NOMO-1 treated with dmso at 0.1 percent for 144 hours (cell line): Measurements from ENCODE around the gene GBX2.
"Not testable (repeated sequence)": the region's sequence is repeated elsewhere in the genome, so short reads cannot be mapped to it uniquely, and the experiment has no call there.

Source experiments
- DNase-seq: peaks from one replicate; lab custom pipeline; 2025; ENCODE audit not compliant: unreplicated experiment; lab: John Stamatoyannopoulos, UW

The GBX2 gene

DNA sequence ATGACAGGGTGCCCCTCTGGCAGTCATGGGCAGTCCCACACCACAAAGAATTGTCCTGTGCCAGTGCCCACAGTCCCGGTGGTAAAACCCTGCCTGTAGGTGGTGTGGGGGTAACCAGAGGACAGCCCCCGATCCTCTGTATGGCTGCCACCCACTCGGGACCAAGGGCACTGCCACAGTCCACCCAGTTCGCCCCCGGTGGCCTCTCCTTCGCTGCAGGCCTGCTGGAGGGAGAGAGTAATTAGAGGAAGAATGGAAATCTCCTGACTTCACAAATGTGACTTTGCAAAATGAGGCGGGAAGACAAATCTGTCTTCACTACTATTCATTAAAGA lies 11.4 kb downstream of the GBX2 start:
- no peak for DNase-seq

GRCh38 chr2:236156095-236156859 lies 11.9 kb downstream of the GBX2 start:
- DNase-seq: no peak

- no peak for DNase-seq
Measured at GRCh38 chr2:236155406-236155805, 12.8 kb downstream of the GBX2 start.

GRCh38 chr2:236146436-236146835 lies 21.8 kb downstream of the GBX2 start:
- no peak for DNase-seq

DNA sequence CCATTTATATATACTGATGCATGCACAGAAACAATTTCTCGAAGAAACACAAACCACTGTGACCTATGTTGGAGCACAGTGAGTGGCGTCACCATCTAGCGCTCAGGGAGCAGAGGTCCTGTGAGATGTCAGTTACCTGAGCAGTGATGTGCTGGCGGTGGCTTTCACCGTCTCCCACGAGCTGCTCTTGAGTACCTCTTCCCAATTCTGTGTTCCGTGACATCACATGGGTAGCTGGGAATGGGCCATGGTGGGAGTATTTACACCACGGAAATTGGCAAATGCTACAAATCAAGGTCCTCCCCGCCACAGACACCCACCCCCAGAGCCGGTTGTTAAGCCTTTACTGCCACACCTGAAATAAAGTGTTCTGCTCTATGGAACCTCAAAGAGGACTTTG lies 24.4 kb downstream of the GBX2 start:
- no peak for DNase-seq

- not testable (repeated sequence) for DNase-seq
Measured at GRCh38 chr2:236141616-236142015, 26.6 kb downstream of the GBX2 start.

DNA sequence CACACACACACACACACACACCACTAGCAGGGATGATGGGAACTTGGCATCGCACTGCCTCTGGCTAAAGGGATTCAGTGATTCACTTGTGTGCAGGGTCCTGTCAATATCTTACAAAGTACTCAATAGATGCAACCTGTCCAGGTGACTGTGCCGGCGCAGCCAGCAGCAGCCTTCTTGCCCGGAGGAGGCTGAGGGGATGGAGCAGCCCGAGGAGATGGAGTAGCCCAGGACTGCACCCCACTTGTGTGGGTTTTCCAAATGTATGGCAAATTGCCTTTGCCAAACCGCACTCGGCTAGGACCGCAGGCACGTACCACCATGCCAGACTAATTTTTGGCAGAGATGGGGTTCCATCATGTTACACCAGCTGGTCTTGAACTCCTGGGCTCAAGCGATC lies 31.1 kb downstream of the GBX2 start:
- no peak for DNase-seq

GRCh38 chr2:236136538-236136937 lies 31.6 kb downstream of the GBX2 start:
- no peak for DNase-seq

GRCh38 chr2:236133410-236134012 lies 34.7 kb downstream of the GBX2 start:
- DNase-seq: no peak

- no peak for DNase-seq
Measured at GRCh38 chr2:236131073-236131692, 37.0 kb downstream of the GBX2 start.

DNA sequence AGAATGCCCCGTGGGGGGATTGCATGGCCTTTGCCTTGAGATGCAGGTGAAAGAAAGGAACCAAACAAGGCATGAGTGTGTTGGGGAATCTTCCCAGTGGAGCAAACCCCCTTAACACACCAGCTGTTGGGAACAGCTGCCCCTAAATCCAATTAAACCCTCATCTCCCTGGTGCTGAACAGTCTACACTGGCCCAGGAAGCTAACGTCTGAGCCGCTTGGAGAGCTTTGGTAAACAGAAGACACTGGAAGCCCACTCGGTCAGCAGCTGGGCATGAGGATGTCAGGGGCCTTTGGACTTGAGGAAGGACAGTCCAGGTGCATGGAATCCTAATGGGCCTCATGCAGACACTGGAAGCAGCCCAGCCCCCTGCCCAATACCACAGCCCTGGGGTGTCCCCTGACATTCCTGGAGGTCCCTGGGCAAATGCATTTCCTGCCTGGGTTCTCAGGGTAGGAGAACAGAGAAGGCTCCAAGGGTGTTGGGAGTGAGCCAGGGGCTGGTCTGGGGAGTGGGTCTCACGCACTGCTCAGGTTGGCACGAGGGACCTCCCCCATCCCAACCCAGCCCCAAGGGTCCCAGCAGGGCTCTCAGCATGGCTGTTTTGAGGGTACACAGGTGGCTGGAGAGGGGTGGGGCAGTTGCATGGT lies 37.7 kb downstream of the GBX2 start:
- no peak for DNase-seq

GRCh38 chr2:236129935-236130334 lies 38.3 kb downstream of the GBX2 start:
- no peak for DNase-seq

GRCh38 chr2:236128321-236128720 lies 39.9 kb downstream of the GBX2 start:
- DNase-seq: no peak

DNA sequence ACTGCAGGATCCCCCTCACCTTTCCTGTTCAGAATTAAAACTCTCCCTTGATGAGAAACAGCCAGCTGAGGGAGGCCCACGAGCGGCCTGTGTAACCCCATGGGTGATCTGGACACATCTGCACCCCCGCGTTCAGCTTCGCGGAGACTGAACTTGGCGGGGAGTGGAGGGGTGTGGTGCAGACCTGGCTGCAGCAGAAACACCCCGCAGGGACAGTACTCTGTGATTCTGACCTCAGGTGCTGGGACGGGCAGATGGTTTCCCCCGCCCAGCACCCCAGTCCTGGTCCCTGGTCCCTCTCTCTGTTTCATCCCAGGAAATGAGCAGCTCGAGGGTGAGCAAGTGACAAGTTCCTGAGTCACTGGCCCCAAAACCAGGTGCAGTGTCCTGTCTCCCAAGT lies 41.2 kb downstream of the GBX2 start:
- DNase-seq: no peak

GRCh38 chr2:236125541-236125940 lies 42.6 kb downstream of the GBX2 start:
- no peak for DNase-seq

DNA sequence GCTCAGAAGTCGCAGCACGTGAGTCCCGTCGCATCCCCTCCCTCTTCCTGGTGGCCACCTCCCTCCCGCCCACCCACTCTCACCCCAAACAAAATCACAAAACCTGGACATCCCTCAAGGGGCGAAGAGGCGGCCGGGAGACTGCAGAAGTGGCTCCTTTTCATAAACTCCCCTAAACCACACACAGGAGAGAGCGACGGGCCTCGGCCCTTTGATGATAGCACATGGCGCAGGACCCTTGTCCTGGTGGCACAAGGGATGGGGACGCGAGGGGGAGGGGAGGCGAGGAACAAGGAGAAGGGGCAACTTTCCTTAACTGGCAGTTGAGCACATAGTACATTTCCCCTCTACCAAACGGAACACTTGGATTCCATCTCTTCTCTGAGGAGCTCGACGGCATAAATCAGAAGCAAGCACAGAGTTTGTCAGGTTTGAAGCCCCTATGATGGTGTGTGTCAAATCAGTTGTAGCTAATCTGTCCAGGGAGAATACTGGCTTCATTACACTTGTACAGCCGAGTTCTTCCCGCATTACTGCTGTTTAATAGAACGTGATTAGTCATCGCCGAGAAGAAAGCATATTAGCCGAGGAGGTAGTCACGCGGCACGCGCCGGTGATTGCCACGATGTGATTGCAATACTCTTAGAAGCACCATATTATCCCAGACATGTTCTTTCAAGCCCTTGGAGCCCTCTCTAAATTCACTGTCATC lies 43.8 kb downstream of the GBX2 start:
- no peak for DNase-seq

DNA sequence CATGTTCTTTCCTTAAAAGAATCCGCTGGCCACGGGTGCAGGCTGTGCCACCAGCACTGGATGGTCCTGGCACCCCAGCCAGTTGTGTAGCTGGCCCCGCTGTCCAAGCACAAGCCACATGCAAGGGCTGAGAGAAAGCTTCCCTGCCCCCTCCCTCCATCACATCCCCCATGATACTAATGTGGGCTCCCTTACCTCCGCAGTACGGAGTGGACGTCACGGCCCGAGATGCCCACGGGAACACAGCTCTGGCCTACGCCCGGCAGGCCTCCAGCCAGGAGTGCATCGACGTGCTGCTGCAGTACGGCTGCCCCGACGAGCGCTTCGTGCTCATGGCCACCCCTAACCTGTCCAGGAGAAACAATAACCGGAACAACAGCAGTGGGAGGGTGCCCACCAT lies 44.5 kb downstream of the GBX2 start:
- DNase-seq: no peak

- no peak for DNase-seq
Measured at GRCh38 chr2:236122236-236122635, 46.0 kb downstream of the GBX2 start.

DNA sequence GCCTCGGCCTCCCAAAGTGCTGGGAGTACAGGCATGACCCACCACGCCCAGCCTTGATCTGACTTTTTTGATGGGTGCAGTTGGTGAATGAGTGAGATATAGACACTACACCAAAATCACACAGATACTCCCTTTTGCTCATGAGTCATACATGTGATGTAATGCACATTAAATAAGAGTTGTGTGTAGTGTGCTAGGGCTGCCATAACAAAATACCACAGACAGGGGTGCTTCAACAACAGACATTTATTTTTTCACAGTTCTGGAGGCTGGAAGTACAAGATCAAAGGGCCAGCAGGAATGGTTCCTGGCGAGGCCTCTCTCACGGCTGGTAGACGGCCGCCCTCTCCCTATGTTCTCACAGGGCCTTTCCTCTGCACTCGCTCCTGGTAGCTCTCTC lies 46.6 kb downstream of the GBX2 start:
- DNase-seq: no peak

DNA sequence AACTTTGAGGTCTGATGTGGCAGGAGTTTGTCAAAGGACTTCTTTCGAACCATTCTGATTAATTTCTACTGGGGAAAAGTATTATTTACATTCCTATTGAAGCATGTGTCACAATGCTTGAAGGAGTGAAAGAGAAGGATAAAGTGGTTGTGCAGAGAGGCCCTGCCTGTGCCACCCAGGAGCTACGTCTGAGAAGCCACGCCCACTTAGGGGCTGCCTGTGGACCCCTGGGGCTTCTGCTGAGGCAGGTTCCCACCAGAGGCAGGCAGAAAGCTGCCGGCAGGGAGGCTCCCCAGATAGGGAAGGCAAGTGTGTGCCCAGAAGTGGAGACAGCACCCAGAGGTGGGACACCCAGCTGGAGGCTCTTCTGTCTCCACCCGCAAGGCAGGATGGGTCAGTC lies 47.4 kb downstream of the GBX2 start:
- no peak for DNase-seq

- DNase-seq: no peak
Measured at GRCh38 chr2:236120141-236120601, 48.0 kb downstream of the GBX2 start.
